GM13977 (cell line): ENCODE measurements around the gene TGFB2.
A peak's percentile ranks its signal among the peaks of the same experiment; 100 is the strongest.

Source experiments
- DNase-seq: peaks from one replicate; pipeline ENCODE4 v3.0.0; 2012; ENCODE audit warnings: low spot score
- in situ Hi-C: fragments of 300-500 bp; cut with MboI; formaldehyde crosslinking; loops from one replicate; pipeline ENCODE4 v1.12.0; 2022; ENCODE audit warnings: low sequenced_read_pairs, low pct_unique_long_range_greater_than_20kb, mixed read lengths, inconsistent platforms; ENCODE audit not compliant: unreplicated experiment
- TF ChIP-seq, protein P1 (sequence below): IDR thresholded peaks from 2 replicates; pipeline ENCODE4 v1.5.1; 2012; ENCODE audit warnings: mild to moderate bottlenecking, control low read depth; ENCODE audit not compliant: insufficient read depth; ENCODE audit errors: extremely low read depth, missing control alignments

The TGFB2 gene

DNA sequence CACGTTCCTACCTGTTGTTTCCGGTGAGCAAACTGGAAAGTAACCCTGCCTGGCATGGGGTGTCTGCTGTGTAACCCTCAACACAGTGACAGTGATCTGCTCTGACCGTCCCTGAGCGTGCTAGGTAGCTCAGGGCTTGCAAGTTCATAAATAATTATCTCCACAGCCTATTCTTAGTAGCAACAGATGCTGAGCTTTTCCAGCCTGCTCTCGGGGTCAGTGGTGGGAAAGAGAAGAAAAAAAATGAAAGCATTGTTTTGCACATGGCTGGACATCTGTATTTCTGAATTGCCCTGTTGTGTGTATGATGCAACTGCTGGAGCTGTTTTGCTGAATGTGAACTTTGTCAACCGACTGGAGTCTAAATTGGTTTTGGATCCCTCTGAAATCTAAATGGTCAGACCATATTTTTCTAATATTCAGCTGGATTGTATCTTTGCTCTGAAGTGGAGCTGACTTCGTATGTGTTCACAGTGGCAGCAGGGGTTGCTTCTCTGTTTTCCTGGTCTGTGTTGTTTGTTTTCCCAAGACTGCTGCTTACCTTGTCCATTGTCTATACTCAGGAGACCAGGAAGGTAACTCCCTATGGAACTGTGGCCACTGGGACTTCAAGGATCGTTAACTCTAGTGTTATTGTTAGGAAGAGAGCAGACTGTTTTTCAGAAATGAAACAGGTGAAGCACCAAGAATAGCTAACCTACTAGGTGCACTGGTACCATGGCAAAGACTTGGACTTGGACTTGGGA, 27.0 kb downstream of the TGFB2 start:
- TF ChIP-seq, protein P1, sequence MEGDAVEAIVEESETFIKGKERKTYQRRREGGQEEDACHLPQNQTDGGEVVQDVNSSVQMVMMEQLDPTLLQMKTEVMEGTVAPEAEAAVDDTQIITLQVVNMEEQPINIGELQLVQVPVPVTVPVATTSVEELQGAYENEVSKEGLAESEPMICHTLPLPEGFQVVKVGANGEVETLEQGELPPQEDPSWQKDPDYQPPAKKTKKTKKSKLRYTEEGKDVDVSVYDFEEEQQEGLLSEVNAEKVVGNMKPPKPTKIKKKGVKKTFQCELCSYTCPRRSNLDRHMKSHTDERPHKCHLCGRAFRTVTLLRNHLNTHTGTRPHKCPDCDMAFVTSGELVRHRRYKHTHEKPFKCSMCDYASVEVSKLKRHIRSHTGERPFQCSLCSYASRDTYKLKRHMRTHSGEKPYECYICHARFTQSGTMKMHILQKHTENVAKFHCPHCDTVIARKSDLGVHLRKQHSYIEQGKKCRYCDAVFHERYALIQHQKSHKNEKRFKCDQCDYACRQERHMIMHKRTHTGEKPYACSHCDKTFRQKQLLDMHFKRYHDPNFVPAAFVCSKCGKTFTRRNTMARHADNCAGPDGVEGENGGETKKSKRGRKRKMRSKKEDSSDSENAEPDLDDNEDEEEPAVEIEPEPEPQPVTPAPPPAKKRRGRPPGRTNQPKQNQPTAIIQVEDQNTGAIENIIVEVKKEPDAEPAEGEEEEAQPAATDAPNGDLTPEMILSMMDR = no peak
- in situ Hi-C loops = no loop called here

DNA sequence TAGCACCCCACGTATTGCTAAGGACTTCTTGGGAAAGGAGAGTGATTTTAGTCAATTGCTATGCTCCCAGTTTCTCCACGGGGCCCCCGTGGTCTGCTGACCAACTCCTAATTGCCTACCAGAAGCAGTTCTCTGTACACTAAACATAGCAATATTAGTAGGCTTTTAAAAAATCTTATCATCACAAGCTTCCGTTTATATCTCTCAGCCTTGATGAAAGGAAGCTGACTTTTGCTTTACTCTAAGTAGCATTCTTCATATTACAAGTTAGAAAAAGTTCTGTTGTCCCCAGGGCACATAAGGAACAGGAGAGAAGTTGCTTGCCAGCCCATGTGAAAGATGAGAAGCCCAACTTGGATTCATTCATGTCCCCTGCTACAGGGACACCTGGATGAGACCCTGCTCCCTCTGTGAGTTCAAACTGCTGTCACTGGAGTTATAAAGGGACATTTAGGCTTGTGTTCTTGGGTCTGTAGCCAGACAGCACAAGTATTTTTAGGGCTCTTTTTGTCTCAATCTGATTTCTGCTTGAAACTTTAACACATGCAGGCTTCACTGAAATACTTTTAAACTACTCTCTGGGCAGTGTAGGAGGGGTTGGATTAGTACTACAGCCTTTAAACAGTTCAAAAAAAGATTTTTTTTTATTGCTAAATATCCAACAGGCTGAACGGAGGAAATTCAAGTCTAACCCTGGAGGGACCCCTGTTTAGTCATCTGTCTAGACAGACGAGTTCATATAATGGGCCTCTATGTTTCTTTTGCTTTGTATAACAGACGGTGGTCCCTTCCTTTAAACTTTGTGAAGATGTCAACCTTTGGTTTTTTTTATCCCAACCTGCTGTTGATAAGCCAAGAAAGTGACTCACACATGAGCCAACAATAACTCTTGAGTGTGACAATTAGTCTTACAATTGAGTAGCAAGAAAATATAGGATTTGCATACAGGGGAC, 29.5 kb downstream of the TGFB2 start:
- DNase-seq = no peak
- TF ChIP-seq, protein P1 = no peak
- in situ Hi-C loops = no loop called here

More for the DNA sequence above, 27.0 kb downstream of the TGFB2 start:
- no peak for DNase-seq

DNA sequence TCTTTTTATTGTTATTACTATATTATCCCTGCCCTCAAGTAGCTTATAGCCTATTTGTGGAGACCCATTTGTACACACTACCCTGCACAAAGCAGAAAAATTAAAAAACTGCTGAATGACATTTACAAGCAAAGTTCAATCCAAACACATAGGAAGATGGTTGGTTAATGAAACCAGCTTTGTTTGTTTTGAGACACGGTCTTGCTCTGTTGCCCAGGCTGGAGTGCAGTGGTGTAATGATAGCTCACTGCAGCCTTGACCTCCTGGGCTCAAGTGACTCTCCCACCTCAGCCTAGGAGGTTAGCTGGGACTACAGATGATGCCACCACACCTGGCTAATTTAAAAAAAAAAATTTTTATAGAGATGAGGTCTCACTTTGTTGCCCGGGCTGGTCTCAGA, 31.6 kb downstream of the TGFB2 start:
- in situ Hi-C loops = no loop called here
- TF ChIP-seq, protein P1 = no peak
- no peak for DNase-seq

DNA sequence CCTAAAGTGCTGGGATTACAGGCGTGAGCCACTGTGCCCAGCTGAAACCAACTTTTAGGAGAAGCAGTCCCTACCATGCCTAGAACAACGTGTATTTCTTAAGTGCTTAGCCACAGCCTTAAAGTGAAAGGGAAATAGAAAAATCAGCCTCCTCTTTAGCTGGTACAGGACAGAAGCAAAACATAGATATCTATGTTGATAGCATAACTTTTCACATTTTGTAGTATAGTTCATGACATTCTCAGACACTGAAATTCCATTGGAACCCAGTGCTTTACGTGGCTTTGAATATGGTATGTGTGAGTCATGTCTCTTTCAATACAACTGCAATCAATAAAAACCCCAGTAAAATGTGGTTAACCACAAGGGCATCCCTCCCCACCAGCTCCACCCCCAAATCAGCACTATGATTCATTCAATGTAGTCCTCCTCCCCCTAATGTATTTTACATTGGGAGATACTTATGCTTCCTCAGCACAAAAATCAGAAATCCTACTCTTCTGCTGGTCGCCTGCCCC, 32.1 kb downstream of the TGFB2 start:
- in situ Hi-C loops = no loop called here
- peak; percentile 20 for DNase-seq
- TF ChIP-seq, protein P1 = no peak

DNA sequence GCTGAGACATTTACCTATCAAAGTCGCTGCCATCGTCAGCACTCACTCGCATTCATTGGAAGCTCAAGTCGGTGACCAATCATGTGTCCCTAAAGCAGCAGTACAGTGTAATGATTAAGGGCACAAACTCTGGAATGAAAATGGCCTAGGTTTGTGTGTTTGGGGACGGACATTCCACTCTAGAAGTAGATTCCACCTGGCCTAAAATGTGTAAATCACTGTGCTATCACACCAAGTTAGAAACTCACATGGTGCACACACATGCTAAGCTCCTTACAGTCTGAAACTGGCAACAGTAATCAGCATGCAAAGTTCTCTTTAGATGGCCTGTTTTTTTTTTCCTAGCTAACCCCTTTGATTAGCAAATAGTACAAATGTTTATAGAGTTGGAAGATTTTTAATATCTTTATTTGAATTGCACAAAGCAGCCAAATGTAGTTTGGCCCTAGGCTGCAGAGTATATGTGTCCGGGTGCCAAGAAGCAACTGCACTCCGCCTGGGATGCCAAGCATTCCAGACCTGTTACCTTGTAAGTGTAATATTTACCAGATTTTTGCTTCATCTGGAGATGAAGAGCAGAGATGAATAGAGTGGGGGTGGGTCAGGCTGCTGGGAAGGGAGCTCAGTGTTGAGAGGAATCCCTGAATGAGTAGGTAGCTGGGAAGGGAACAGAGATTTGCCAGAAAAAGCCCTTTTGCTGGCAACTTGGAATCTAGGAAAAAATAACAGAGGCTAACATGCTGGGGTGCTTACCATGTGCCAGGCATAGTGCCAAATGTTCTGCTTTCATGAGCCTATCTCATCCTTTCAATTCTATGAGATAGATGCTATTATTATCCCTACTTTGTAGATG, 35.2 kb downstream of the TGFB2 start:
- TF ChIP-seq, protein P1 = no peak
- in situ Hi-C loops = no loop called here
- DNase-seq = no peak

DNA sequence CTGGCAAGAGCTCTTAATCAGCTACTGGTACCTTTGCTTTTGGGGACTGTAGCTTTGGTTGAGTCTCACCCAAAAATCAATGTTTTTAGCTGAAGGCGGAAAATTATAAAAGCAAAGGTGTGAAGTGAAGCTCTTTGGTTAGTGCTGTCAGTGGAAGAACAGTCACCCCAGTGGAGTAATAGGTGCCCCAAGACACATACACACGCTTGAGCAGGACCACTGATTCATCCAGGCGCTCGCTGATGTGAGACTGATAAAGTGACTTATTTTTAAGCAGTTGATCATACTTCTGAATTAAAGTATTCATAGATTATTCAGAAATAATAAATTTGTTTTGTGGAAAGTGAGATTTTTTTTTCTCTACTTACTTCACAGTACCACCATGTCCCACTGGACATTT, 37.1 kb downstream of the TGFB2 start:
- in situ Hi-C loops = no loop called here
- TF ChIP-seq, protein P1 = no peak
- DNase-seq = no peak
